ENCODE measurements around the gene KMT5B. TPM values are rescaled to one million over a fixed set of nuclear protein-coding genes. Genes with fewer than 3 reads are reported as not detected.

The KMT5B gene
- total RNA-seq, 1 donor from 2014 or later = 38.0 TPM

DNA sequence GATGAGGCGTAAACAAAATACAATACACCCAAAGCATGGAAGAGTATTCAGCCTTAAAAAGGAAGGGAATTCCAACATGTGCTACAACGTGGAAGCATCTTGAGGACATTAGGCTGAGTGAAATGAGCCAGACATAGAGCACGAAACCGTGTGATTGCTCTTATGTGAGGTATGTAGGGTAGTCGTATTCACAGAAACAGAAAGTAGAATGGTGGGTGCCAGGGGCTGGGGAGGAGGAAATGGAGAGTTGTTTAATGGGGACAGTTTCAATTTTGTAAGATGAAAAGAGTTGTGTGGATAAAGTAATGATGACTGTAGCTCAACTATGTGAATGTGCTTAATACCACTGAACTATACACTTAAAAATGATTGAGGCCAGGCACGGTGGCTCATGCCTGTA lies 10.2 kb upstream of the KMT5B start:
- TF ChIP-seq CTCF (IDR thresholded peaks at IDR 0.05; ENCODE audit: insufficient read depth, low read depth, low read length) (no peak), EZH2 (IDR thresholded peaks at IDR 0.05; ENCODE audit: insufficient read depth, low read length) (no peak)
- Mint-ChIP-seq H3K4me3 (ENCODE audit: unreplicated experiment) (no peak overlapping the region), H3K27me3 (ENCODE audit: low read depth, unreplicated experiment) (peaks cover 13% of the 10 kb centered on the region), H3K4me1 (ENCODE audit: low read depth, unreplicated experiment) (no peaks in the 10 kb centered on the region), H3K9me3 (ENCODE audit: unreplicated experiment) (peaks cover 7% of the 10 kb centered on the region), H3K27ac (ENCODE audit: unreplicated experiment) (no peak overlapping the region), H3K36me3 (ENCODE audit: low read depth, unreplicated experiment) (peaks cover 8% of the 10 kb centered on the region)
- H3K9ac ChIP-seq (ENCODE audit: low read length) = no peak overlapping the region
- no peak overlapping the region for H3K27ac ChIP-seq (ENCODE audit: low read depth, low read length)
- no peak for DNase-seq (ENCODE audit: low read depth)
- no peak overlapping the region for H3K4me2 ChIP-seq (ENCODE audit: low read length)
- no peaks in the 10 kb centered on the region for H3K4me1 ChIP-seq (ENCODE audit: insufficient read depth, low read length)
- H3K36me3 ChIP-seq (ENCODE audit: insufficient read depth, low read length) = no peaks in the 10 kb centered on the region
- H3K79me2 ChIP-seq (ENCODE audit: insufficient read depth, low read length) = no peaks in the 10 kb centered on the region
- H4K20me1 ChIP-seq (ENCODE audit: insufficient read depth, low read length) = no peaks in the 10 kb centered on the region
- no peak for FAIRE-seq
- H3K9me3 ChIP-seq (ENCODE audit: insufficient read depth, low read depth, low read length) = no peaks in the 10 kb centered on the region
- H3K27me3 ChIP-seq (ENCODE audit: insufficient read depth, low read length) = peaks cover under 1% of the 10 kb centered on the region
- H2AFZ ChIP-seq (ENCODE audit: low read depth, low read length) = no peak overlapping the region
- no peak overlapping the region for H3K4me3 ChIP-seq (ENCODE audit: insufficient read depth, low read depth, low read length)

- Histone ChIP-seq H3K27ac (ENCODE audit: low read depth, low read length) (no peak overlapping the region), H3K9me3 (ENCODE audit: insufficient read depth, low read depth, low read length) (no peaks in the 10 kb centered on the region), H3K79me2 (ENCODE audit: insufficient read depth, low read length) (no peaks in the 10 kb centered on the region), H3K27me3 (ENCODE audit: insufficient read depth, low read length) (peaks cover 6% of the 10 kb centered on the region), H3K4me1 (ENCODE audit: insufficient read depth, low read length) (no peaks in the 10 kb centered on the region), H3K4me2 (ENCODE audit: low read length) (no peak overlapping the region), H4K20me1 (ENCODE audit: insufficient read depth, low read length) (no peaks in the 10 kb centered on the region), H2AFZ (ENCODE audit: low read depth, low read length) (no peak overlapping the region), H3K36me3 (ENCODE audit: insufficient read depth, low read length) (no peaks in the 10 kb centered on the region), H3K9ac (ENCODE audit: low read length) (no peak overlapping the region), H3K4me3 (ENCODE audit: insufficient read depth, low read depth, low read length) (no peak overlapping the region)
- no peaks in the 10 kb centered on the region for H3K4me1 Mint-ChIP-seq (ENCODE audit: low read depth, unreplicated experiment)
- H3K27me3 Mint-ChIP-seq (ENCODE audit: low read depth, unreplicated experiment) = peaks cover 17% of the 10 kb centered on the region
- no peak for DNase-seq (ENCODE audit: low read depth)
- FAIRE-seq = no peak
- H3K36me3 Mint-ChIP-seq (ENCODE audit: low read depth, unreplicated experiment) = peaks cover 8% of the 10 kb centered on the region
- TF ChIP-seq CTCF (IDR thresholded peaks at IDR 0.05; ENCODE audit: insufficient read depth, low read depth, low read length) (no peak), EZH2 (IDR thresholded peaks at IDR 0.05; ENCODE audit: insufficient read depth, low read length) (no peak)
- H3K4me3 Mint-ChIP-seq (ENCODE audit: unreplicated experiment) = no peak overlapping the region
- no peak overlapping the region for H3K27ac Mint-ChIP-seq (ENCODE audit: unreplicated experiment)
- H3K9me3 Mint-ChIP-seq (ENCODE audit: unreplicated experiment) = peaks cover 2% of the 10 kb centered on the region
These were observed 8.3 kb upstream of the KMT5B start for GRCh38 chr11:68221406-68221805.

GRCh38 chr11:68216171-68216938 lies 3.3 kb upstream of the KMT5B start:
- TF ChIP-seq EZH2 (IDR thresholded peaks at IDR 0.05; ENCODE audit: insufficient read depth, low read length) (no peak), CTCF (IDR thresholded peaks at IDR 0.05; ENCODE audit: insufficient read depth, low read depth, low read length) (no peak)
- Mint-ChIP-seq H3K27me3 (ENCODE audit: low read depth, unreplicated experiment) (peaks cover 8% of the 10 kb centered on the region), H3K4me1 (ENCODE audit: low read depth, unreplicated experiment) (peaks cover 4% of the 10 kb centered on the region), H3K9me3 (ENCODE audit: unreplicated experiment) (no peaks in the 10 kb centered on the region), H3K4me3 (ENCODE audit: unreplicated experiment) (no peak overlapping the region), H3K36me3 (ENCODE audit: low read depth, unreplicated experiment) (no peaks in the 10 kb centered on the region), H3K27ac (ENCODE audit: unreplicated experiment) (no peak overlapping the region)
- Histone ChIP-seq H3K27me3 (ENCODE audit: insufficient read depth, low read length) (peaks cover 8% of the 10 kb centered on the region), H3K9ac (ENCODE audit: low read length) (no peak overlapping the region), H3K4me3 (ENCODE audit: insufficient read depth, low read depth, low read length) (no peak overlapping the region), H4K20me1 (ENCODE audit: insufficient read depth, low read length) (peaks cover 12% of the 10 kb centered on the region), H2AFZ (ENCODE audit: low read depth, low read length) (no peak overlapping the region), H3K36me3 (ENCODE audit: insufficient read depth, low read length) (no peaks in the 10 kb centered on the region), H3K79me2 (ENCODE audit: insufficient read depth, low read length) (peaks cover 13% of the 10 kb centered on the region), H3K9me3 (ENCODE audit: insufficient read depth, low read depth, low read length) (no peaks in the 10 kb centered on the region), H3K27ac (ENCODE audit: low read depth, low read length) (no peak overlapping the region), H3K4me2 (ENCODE audit: low read length) (no peak overlapping the region), H3K4me1 (ENCODE audit: insufficient read depth, low read length) (peaks cover 8% of the 10 kb centered on the region)
- FAIRE-seq (no peak), DNase-seq (ENCODE audit: low read depth) (no peak)

Data from astrocyte (in vitro differentiated cells and primary cell).